HG03103 (cell line): Measurements from ENCODE around the gene RPS2.

ENCODE experiments used
- ATAC-seq: cut with Tn5 transposase; IDR thresholded peaks from one replicate; pipeline ENCODE4 v1.9.1; 2021; ENCODE audit warnings: low read depth; ENCODE audit not compliant: unreplicated experiment

RPS2 gene

DNA sequence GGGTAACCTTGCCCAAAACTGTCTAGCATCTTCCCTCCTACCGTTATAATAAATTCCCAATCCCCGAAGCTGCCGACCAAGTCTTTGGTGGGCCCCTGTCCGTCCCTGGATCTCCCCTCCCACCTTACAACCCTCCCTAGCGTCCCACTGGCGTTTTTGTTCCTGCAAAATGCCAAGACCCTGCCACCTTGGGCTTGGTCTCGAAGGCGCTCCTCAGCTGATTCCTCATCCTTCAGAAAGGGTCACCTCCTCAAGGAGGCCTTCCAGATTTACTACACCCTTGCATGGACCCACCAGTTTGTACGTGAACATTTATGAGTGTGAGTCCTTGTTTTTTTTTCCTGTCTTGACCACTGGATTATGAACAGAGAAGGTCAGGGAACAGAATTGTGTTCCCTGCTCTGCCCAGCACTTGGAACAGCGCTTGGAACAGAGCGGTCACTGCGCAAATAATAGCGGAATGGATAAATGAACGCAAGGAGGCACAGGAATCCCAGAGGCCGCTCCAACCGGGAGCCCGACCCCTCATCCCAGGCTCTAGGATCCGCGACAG, 18.4 kb upstream of the RPS2 start:
- ATAC-seq, result no peak

DNA sequence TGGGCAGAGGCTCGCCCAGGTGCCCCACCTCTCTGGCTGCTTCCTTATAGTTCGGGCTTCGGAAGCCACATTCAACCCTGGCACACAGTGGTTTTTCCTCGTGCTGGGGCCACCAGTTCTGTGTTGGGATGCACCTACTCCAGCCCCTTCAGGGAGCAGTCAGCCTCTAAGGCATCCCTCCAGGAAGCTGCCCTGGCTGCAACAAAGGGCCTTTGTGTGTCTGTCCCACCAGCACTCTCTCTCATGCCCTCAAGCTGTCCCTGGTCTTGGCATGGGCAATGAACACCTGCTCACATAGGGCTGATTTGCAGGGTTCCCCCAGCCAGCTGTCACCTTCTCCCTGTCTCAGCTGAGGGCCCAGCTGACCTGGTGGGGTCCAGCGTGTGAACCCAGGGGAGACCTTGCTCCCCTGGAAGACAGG, 17.4 kb upstream of the RPS2 start:
- no peak for ATAC-seq

DNA sequence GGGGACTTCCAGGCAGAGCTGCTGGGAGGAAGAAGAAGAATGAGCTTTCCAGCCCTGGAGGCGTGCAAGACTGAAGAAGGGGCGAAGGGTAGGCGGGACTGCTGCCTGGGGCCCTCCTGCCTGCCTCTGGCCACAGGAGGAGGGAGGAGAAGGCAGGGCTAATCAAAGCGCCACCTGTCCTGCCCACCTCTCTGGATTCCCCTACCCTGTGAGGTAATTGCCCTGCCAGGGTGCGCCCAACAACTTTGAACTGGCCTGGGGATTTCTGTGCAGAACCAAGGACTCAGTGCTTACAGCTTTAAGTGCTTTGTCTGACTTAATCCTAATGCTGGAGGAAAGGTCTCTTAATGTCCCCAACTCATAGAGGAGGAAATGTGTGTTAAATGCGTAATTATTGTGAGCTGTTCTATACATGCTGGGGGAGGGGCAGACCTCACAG, 16.8 kb upstream of the RPS2 start, which contains the start of gene NOXO1:
Gene NOXO1 (minus strand): TSS at position 72 of the 439 bp plus-strand sequence. CDS start 290 bp downstream, outside the sequence.
- no peak for ATAC-seq

DNA sequence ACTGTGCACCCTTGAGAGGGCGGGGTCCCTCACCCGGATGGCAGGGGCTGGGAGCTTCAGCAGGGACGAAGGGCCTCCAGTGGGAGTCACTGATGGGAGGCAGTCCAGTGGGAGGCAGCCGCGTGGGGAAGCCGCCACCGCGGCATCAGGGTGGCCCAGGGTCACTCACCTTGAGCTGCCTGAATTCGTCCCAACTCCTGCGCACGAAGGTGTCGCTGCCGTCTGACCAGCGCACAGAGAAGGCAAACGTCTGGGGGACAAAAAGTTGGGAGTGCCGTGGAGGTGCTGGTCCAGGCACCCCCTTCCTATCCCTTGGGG, 16.1 kb upstream of the RPS2 start:
- no peak for ATAC-seq

DNA sequence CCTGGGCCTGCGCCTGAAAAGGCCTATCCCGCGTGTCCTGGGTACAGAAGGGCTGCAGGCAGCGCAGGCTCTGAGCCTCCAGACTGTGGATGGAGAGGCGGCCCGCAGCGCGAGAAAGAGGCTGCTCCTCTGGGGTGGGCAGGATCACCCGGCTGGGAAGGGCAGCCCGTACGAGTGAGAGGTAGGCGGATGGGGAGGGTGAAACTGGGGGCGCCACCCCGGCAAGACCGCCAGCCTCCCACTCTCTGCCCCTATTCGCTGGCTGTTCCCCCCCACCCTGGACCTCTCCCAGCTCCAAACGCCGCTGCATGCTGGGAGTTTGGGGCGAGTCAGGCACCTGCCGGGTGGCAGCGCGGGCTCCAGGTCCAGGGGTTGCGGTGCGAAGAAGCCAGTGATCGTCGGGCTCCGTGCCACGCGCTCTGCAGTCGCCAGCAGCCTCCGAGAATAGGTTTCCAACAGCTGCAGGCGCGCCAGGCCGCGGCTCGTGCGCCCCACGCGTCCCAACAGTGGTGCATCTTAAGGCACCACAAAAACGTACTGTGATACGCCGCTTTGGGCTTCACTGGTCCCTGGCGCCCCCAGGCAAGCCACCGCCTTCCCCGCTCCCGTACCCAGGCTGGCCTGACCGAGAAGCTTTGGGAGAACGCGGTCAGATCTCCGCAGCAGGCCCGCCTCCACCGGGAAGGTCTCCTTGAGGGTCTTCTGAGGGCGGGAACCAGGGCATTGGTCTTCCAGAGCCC, 15.6 kb upstream of the RPS2 start:
- no peak for ATAC-seq

DNA sequence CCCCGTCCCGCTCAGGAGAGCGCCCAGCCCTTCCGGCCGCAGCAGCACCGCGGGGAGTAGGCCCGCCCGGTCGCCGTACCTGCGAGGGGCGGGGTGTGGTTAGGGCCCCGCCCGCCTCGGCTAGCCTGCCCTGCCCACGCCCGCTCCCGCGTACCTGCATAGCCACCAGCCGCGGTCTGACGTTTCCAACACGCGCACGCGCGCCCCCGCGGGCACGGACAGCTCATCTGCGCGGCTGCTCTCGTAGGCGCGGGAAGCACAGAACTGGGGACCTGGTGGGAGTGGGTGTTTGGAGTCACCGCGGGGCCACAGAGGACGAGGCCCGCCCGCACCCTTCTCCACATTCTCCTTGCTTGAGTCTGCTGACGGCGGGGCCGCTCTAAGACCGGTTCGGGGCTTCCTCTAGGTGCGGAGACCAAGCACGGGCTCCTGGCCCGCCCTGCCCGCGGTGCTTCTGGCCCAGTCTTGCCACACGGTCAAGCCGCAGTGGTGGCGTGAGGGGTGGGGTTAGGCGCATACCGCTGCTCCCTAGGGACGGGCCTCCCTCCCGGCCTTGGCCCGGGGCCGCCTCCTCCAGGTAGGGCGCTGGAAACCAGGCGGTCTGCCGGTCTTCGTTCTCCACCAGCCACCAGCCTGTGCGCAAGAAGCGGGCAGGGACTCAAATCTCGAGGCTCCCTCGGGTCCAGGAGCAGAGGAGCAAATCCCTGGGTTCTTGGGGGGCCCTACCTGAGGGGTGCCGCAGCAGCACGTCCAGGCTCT, 14.8 kb upstream of the RPS2 start:
- no peak for ATAC-seq

DNA sequence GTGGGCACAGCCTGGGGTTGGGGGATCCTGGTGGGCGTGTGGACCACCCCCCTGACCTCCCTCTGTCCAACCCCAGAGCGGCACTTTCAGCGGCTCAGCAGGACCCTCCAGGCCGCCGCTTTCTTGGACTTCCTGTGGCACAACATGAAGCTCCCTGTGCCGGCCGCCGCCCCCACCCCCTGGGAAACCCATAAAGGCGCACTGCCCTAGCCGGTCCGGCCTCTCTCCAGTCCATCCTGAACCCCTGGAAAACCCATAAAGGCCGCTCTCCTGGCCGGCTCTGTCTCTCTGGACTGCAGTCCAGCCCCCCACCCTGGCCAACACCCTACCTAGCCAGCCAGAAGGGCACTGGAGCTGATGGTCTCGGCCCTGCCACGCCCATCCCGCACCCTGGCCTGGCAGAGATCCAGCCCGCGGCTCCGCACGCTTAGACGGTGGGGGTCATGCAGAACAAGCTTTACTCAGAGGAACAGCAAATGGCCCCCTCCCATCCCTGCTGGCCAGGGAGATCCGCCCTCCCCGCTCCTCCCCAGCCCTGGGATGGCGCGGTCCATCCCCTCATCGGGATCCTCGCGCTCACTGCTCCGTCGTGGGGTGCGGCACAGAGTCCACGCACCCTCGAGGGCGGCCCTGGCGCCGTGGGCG, 14.0 kb upstream of the RPS2 start:
- no peak for ATAC-seq

DNA sequence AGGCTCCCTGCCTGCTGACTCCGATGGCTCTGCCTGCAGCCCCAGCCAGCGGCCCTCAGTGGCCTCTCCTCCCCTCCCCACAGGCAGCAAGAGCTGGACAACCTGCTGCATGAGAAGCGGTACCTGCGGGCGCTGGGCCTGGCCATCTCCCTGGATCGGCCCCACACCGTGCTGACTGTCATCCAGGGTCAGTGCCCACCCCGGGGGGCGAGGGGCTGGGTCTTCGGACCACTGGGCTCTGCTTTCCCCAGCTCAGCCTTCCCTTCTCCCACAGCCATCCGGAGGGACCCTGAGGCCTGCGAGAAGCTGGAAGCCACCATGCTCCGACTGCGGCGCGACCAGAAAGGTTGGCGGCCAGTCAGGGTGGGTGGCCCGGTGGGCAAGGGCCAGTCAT, 13.2 kb upstream of the RPS2 start:
- ATAC-seq, result no peak

DNA sequence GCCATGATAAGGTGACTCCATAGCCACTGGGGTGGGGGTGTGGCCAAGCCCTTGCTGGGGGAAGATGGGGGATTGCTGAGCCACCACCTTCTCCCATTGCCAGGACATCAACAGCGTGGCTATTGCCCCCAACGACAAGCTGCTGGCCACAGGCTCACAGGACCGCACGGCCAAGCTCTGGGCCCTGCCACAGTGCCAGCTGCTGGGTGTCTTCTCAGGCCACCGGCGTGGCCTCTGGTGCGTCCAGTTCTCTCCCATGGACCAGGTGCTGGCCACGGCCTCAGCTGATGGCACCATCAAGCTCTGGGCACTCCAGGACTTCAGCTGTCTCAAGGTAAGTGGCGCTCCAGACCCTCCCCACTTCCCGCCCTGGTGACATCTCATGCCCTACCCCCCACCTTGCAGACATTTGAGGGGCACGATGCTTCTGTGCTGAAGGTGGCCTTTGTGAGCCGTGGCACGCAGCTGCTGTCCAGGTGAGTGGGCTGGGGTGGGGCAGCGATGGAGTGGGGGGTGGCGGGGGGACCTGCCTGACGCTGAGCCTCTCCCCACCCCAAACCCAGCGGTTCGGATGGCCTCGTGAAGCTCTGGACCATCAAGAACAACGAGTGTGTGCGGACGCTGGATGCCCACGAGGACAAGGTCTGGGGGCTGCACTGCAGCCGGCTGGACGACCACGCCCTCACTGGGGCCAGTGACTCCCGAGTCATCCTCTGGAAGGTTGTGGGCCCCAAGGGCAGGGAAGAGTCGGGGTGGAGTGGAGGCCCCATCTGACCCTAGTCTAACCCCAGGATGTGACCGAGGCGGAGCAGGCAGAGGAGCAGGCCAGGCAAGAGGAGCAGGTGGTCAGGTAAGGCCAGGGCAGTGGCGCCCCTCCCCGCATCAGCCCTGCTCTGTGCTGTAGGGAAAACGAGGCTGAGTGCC, 12.6 kb upstream of the RPS2 start:
- no peak for ATAC-seq

DNA sequence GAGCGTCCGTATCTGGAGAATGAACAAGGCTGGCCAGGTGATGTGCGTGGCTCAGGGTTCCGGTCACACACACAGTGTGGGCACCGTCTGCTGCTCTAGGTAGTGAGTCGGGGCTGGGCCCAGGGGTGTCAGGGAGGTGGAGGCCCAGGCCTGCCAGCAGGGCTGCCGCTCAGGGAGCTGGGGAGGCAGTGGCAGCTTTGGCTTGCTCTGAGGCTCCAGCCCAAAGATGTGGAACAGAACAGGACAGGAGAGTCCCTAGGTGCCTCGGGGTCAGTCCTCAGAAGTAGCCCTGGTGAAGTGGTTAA, 11.5 kb upstream of the RPS2 start:
- no peak for ATAC-seq

DNA sequence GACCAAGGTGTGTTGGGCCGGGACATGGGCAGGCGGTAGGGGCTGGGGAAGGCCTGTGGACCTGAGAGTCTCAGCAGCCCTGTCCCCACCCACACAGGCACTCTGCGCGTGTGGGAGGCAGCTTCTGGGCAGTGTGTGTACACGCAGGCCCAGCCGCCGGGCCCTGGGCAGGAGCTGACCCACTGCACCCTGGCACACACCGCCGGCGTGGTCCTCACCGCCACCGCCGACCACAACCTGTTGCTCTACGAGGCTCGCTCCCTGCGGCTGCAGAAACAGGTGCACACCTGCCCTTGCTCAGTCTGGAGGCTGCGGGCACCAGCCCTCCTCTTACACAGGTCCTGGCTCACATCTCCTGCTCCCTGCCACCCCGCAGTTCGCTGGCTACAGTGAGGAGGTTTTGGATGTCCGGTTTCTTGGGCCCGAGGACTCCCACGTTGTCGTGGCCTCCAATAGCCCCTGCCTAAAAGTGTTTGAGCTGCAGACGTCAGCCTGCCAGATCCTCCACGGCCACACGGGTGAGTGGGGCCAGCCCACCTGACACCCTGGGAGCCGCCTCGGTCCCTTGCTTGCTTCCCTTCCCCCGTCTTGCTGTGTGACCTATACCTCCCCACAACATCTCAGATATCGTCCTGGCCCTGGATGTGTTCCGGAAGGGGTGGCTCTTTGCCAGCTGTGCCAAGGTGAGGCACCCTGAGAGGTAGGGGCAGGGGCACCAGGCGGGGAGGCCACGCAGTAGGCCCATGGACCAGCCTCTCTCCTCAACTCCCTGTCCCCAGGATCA, 11.0 kb upstream of the RPS2 start:
- ATAC-seq, result no peak

DNA sequence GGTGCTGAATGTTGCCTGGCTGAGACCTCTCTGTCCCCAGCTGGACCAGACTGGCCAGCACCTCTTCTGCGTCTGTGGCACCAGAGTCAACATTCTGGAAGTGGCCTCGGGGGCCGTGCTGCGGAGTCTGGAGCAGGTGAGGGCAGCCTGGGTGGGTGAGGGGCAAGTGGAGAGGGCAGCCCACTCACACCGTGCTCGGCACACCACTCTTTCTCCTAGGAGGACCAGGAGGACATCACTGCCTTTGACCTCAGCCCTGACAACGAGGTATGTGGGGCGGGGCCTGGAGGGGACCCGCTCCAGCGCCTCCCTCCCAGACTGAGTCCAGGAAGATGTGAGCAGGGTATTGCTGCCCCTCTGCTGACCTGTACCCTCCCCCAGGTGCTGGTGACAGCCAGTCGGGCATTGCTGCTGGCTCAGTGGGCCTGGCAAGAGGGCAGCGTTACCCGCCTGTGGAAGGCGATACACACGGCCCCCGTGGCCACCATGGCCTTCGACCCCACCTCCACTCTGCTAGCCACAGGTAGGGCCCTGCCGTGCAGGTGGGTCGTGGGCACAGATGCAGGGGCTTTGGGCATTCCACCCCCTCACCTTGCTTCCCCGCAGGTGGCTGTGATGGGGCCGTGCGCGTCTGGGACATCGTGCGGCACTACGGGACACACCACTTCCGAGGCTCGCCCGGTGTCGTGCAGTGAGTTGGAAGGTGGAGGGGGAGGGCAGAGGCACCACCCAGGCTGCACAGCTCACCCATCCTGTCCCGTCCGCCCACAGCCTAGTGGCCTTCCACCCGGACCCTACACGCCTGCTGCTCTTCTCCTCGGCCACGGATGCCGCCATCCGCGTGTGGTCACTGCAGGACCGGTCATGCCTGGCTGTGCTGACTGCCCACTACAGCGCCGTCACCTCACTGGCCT, 9.8 kb upstream of the RPS2 start:
- ATAC-seq, result no peak

DNA sequence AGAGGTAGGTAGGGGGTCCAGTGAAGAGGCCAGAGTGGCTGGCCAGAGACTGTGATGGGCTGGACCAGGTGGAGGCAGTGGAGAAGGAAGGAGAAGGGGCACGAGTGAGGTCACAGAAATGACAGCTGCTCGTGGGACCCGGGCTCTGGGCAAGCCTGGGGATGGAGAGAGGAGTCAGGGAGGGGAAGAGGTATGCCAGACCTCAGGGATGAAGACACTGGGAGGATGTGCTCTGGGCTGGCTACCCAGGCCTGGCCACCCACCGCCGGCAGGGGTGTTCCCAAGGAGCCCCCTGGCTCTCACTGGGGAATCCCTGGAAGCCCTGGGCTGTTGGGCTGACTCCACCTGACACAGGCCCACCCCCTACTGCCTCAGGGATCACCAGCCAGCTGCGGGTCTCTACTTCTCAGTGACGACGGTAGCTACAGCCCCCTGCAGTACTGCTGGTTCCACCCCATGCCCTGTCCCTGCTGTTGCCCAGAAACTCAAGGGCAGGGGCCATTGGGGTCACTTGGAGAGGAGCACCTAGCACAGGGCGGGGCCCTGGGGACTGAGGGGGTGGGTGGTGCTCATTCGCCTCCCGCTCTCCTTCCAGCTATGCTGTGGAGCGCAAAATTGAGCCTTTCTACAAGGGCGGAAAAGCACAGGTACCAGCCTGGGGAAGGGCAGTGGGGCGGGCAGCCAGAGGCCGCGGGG, 9.0 kb upstream of the RPS2 start:
- no peak for ATAC-seq

DNA sequence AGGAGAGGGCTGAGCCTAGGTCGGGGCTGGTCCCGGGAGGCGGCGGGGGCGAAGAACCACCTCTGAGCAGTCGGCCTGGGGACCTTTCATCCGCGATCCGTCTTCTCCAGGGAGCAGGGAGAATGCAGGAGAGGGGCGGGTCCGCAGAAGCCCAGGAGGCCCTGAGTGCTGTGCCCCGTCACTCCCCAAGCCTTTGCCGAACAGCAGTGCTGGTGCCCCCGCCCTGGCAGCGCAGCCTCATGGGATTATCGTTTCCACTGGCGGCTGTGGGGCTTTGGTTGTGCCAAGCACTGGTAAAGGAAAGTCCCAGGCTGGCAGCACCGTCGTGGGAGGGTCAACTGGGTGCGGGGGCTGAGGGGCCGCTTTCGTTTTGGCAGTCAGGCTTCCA, 7.9 kb upstream of the RPS2 start:
- ATAC-seq, result no peak

DNA sequence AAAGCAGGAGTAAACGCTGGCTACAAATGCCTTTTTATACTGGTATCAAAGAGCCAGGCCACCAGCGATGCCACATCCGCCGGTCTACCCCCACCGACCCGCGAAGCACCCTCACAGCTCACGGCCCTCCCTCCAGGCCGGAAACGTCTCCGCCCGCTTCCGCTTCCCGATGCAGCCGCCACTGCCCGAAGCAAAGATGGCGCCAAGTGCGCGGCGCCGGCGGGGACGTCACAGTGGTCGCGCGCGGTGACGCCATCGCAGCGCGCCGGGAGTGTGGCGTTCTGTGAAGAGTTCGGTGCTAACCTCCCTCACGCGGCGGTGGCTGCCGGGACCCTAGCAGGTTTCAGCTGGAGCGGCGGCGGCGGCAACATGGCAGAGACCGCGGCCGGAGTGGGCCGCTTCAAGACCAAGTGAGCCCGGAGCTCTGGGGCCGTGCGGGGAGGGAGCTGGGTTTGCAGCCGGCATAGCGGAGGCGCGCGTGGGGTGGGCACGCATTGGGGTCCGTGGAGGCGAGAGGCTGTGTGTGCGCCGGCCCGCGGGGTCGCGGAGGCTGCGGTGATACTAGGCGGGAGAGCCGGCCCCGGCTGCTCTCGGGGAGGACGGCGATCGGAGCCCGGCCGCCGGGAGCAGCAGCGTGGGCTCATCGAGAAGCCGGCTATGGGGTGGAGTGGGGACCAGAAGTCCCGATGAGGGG, 7.3 kb upstream of the RPS2 start, which contains the start of gene TBL3:
Gene TBL3 (plus strand): TSS at position 258 of the 694 bp plus-strand sequence. CDS start 112 bp downstream, at position 370.
- ATAC-seq, result peak; percentile 75

DNA sequence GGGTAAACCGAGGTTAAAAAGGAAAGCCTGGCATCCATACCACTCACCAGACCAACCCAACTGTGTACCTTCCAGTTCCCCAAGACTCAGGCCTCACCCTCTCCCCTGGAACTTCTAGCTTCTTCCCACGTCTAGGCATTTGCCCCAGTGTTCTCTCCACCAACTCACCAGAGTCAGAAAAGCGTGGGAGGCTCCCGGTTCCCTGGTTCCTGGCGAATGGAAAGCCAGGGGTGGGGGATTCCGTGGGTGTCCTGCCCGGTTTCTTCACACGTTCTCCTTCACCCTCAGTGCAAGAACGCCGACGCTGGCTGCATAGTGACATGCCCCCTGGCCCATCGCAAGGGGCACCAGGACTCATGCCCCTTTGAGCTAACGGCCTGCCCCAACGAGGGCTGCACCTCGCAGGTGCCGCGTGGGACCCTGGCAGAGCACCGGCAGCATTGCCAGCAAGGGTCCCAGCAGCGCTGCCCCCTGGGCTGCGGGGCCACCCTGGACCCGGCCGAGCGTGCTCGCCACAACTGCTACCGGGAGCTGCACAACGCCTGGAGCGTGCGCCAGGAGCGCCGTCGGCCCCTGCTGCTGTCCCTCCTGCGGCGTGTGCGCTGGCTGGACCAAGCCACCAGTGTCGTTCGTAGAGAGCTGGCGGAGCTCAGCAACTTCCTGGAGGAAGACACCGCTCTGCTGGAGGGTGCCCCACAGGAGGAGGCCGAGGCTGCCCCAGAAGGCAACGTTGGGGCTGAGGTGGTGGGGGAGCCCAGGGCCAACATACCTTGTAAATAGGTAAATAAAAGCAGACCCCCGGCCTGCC, 3.7 kb upstream of the RPS2 start:
- ATAC-seq, result no peak

DNA sequence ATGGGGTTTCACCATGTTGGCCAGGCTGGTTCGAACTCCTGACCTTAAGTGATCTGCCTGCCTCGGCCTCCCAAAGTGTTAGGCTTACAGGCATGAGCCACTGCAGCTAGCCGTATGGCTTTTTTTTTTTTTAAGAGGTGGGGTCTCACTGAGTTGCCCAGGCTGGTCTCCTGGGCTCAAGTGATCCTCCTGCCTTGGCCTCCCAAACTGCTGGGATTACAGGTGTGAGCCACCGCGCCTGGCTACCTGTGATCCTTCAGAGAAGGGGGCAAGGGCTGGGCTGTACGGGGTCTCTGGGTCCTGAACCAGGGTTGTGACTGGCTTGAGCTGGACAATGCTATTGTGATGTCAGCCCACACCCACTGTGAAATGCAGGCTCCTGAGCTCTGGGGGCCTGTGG, 1.8 kb upstream of the RPS2 start, which contains the start of gene RNF151:
Gene RNF151 (plus strand): TSS at position 397 of the 400 bp plus-strand sequence. CDS start 26 bp downstream, outside the sequence.
- no peak for ATAC-seq
